Measurements from ENCODE around the gene CLHC1. TPM values are rescaled to one million over a fixed set of nuclear protein-coding genes. Genes with fewer than 3 reads are reported as not detected.

The CLHC1 gene
- total RNA-seq, 1 experiment from 2014 or later = 11.1 TPM

GRCh38 chr2:55135491-55135890 is 96.6 kb downstream of the CLHC1 start:
- no peaks in the 10 kb centered on the region for H3K36me3 ChIP-seq (ENCODE audit: control insufficient read depth in 1 of 2, insufficient read depth in 2 of 2, low read length in 2 of 2)
- ATAC-seq (no peak), DNase-seq (ENCODE audit: low read depth, low spot score) (no peak)
- TF ChIP-seq JUND (IDR thresholded peaks at IDR 0.05) (no peak), CBX3 (IDR thresholded peaks at IDR 0.05; ENCODE audit: low read depth) (no peak), POLR2A (IDR thresholded peaks at IDR 0.05; ENCODE audit: borderline replicate concordance, extremely low read depth, insufficient read depth, insufficient read length) (no peak), RAD21 (IDR thresholded peaks at IDR 0.05; ENCODE audit: low read depth) (no peak), EGR1 (IDR thresholded peaks at IDR 0.05; ENCODE audit: low read depth) (no peak), EZH2 (IDR thresholded peaks at IDR 0.05) (no peak), CTCF (IDR thresholded peaks at IDR 0.05 in 2 of 3, conservative IDR thresholded peaks at IDR 0.05 in 1 of 3; ENCODE audit: borderline replicate concordance in 1 of 3, insufficient read depth in 1 of 3, low read depth in 2 of 3, low read length in 2 of 3) (no peak), EZH2phosphoT487 (IDR thresholded peaks at IDR 0.05; ENCODE audit: borderline replicate concordance) (no peak), SP1 (IDR thresholded peaks at IDR 0.05; ENCODE audit: low read depth) (no peak), CEBPB (IDR thresholded peaks at IDR 0.05; ENCODE audit: low read depth) (no peak), ELF1 (IDR thresholded peaks at IDR 0.05; ENCODE audit: borderline replicate concordance, low read depth) (no peak), FOSL1 (IDR thresholded peaks at IDR 0.05; ENCODE audit: low read depth) (no peak), ATF3 (IDR thresholded peaks at IDR 0.05) (no peak), SRF (IDR thresholded peaks at IDR 0.05; ENCODE audit: low read depth) (no peak), POLR2AphosphoS5 (IDR thresholded peaks at IDR 0.05; ENCODE audit: low read depth, low read length) (no peak), REST (IDR thresholded peaks at IDR 0.05; ENCODE audit: low read depth) (no peak)
- no peak overlapping the region for H3K4me3 ChIP-seq (replicated peaks in 1 of 2; ENCODE audit: low read depth in 1 of 2, low read length in 2 of 2)
- H2AFZ ChIP-seq (ENCODE audit: low read depth, low read length, poor library complexity, severe bottlenecking) = no peak overlapping the region
- ChIA-PET POLR2A (no interaction called here), RAD21 (ENCODE audit: low non-redundant PET in 1 of 2, low total read pairs in 2 of 2, uncharacterized antibody in 2 of 2, unreplicated experiment in 2 of 2) (no interaction called here), CTCF (no interaction called here)
- intact Hi-C loops (cut with micrococcal nuclease) = no loop called here
- BruUV-seq (replicated peaks) = no TSS peak
- H4K20me1 ChIP-seq (ENCODE audit: insufficient read depth) = no peaks in the 10 kb centered on the region
- H3K9me2 ChIP-seq (ENCODE audit: insufficient read depth) = no peaks in the 10 kb centered on the region
- no peaks in the 10 kb centered on the region for H3K79me2 ChIP-seq (ENCODE audit: insufficient read depth, low read length)
- no peak overlapping the region for H3K27ac ChIP-seq (ENCODE audit: low read depth, low read length)
- H3K4me1 ChIP-seq (ENCODE audit: control insufficient read depth in 1 of 2, insufficient read depth in 2 of 2, low read length in 2 of 2) = no peaks in the 10 kb centered on the region
- no peak overlapping the region for H3K9ac ChIP-seq (ENCODE audit: low read length)
- H3K27me3 ChIP-seq (ENCODE audit: insufficient read depth, low read length) = no peaks in the 10 kb centered on the region
- no peaks in the 10 kb centered on the region for H3K9me3 ChIP-seq (ENCODE audit: control insufficient read depth in 1 of 2, insufficient read depth in 1 of 2, low read depth in 1 of 2, low read length in 2 of 2)
- no peak overlapping the region for H3K4me2 ChIP-seq (ENCODE audit: low read length)

Data from HCT116 (cell line).